Measurements from ENCODE around the gene GFPT1.

- TF ChIP-seq CTCF (IDR thresholded peaks at IDR 0.05; ENCODE audit: poor library complexity): no peak
- no peak for TF ChIP-seq EZH2phosphoT487 (IDR thresholded peaks at IDR 0.05; ENCODE audit: low read depth, severe bottlenecking, unreplicated experiment)
Measured at GRCh38 chr2:69429491-69430183, 42.6 kb upstream of the GFPT1 start.

All from hepatocyte (in vitro differentiated cells).